CD4-positive, alpha-beta T cell (primary cell): Measurements from ENCODE around the gene NCF4. TPM values are rescaled to one million over a fixed set of nuclear protein-coding genes. Genes with fewer than 3 reads are reported as not detected.

ENCODE experiments used
- ATAC-seq: fragments of 200-7000 bp; cut with Tn5 transposase; one replicate; pipeline ENCODE4 v1.10.0; 2022; ENCODE audit warnings: mild to moderate bottlenecking; ENCODE audit not compliant: poor library complexity
- CTCF ChIA-PET: fragments of 350-600 bp; sonication (Branson Sonifier 250); formaldehyde crosslinking; loops from one replicate; lab custom pipeline; 2021; ENCODE audit warnings: antibody characterized with exemption, inconsistent platforms; lab: Charles Lee
- POLR2A ChIA-PET: fragments of 350-600 bp; sonication (Branson Sonifier 250); formaldehyde crosslinking; loops from one replicate; lab custom pipeline; 2021; ENCODE audit warnings: antibody characterized with exemption, inconsistent platforms; lab: Charles Lee
- DNase-seq, 14 experiments: peaks; one replicate each; pipeline ENCODE4 v3.0.0-alpha.2; 2013 to 2020; ENCODE audit warnings: mixed read lengths in 2 of 14
- H3K27ac ChIP-seq, 2 donors: one replicate each; pipeline versions ENCODE4 v1.5.1 to v1.7.0; 2013; ENCODE audit warnings: low read length in 2 of 2, low read depth in 1 of 2, mild to moderate bottlenecking in 1 of 2
- H3K27me3 ChIP-seq, 2 experiments: 1 replicate in 1 of 2; 2 replicates in 1 of 2; pipeline versions ENCODE4 v1.6.1 to v1.7.0; 2013; ENCODE audit warnings: low read length in 2 of 2, control low read depth in 1 of 2, mild to moderate bottlenecking in 1 of 2, moderate library complexity in 1 of 2; ENCODE audit not compliant: insufficient read depth in 2 of 2, control insufficient read depth in 1 of 2
- H3K36me3 ChIP-seq: one replicate; pipeline ENCODE4 v1.6.1; 2013; ENCODE audit warnings: low read length, control low read depth; ENCODE audit not compliant: insufficient read depth
- H3K4me1 ChIP-seq: one replicate; pipeline ENCODE4 v1.6.1; 2013; ENCODE audit warnings: low read length, control low read depth; ENCODE audit not compliant: insufficient read depth
- H3K4me3 ChIP-seq: one replicate; pipeline ENCODE4 v1.5.1; 2013; ENCODE audit warnings: mild to moderate bottlenecking, low read length, moderate library complexity
- H3K9me3 ChIP-seq, 2 experiments: 1 replicate in 1 of 2; 2 replicates in 1 of 2; pipeline versions ENCODE4 v1.6.1 to v1.7.0; 2013; ENCODE audit warnings: low read length in 2 of 2, mild to moderate bottlenecking in 2 of 2, control low read depth in 1 of 2, moderate library complexity in 1 of 2; ENCODE audit not compliant: control insufficient read depth in 1 of 2, insufficient read depth in 1 of 2
- H3K27ac Mint-ChIP-seq: one replicate; pipeline ENCODE4 v1.8.0; 2020; ENCODE audit warnings: mixed read lengths
- H3K27me3 Mint-ChIP-seq: one replicate; pipeline ENCODE4 v1.8.0; 2021; ENCODE audit warnings: mixed read lengths
- H3K36me3 Mint-ChIP-seq: one replicate; pipeline ENCODE4 v1.8.0; 2021; ENCODE audit warnings: low read depth, mixed read lengths
- H3K4me1 Mint-ChIP-seq: one replicate; pipeline ENCODE4 v1.8.0; 2021; ENCODE audit warnings: low read depth, mixed read lengths
- H3K4me3 Mint-ChIP-seq: one replicate; pipeline ENCODE4 v1.8.0; 2020; ENCODE audit warnings: mild to moderate bottlenecking, mixed read lengths
- H3K9me3 Mint-ChIP-seq: one replicate; pipeline ENCODE4 v1.8.0; 2020; ENCODE audit warnings: mixed read lengths
- CTCF ChIP-seq: fragments of 200-600 bp; IDR thresholded peaks from one replicate; pipeline ENCODE4 v1.8.0; 2022; ENCODE audit warnings: antibody characterized with exemption, mild to moderate bottlenecking
- intact Hi-C, 2 experiments: fragments of 100-400 bp; cut with DNase I in 1 of 2; cut with micrococcal nuclease in 1 of 2; formaldehyde crosslinking; loops; one replicate each; pipeline versions ENCODE4 v1.15.1 to v1.9.0; 2023 to 2025; cut with DNase I, micrococcal nuclease
- total RNA-seq, 174 experiments: library from RNA in 2 of 174; stranded (reverse) in 2 of 174; gene quantifications; one replicate each; pipeline ENCODE4 v1.2.3 and lab custom pipeline; 2021 to 2026

Gene NCF4
- total RNA-seq, 2 experiments from 2014 or later = 7.7 to 8.0 TPM

- ATAC-seq = no peak
- Histone ChIP-seq H3K4me3 (no peak overlapping the region), H3K27ac (no peak overlapping the region), H3K36me3 (no peaks in the 10 kb centered on the region), H3K9me3 (peaks cover 23 to 24% of the 10 kb centered on the region in 2 experiments), H3K27me3 (no peaks in the 10 kb centered on the region), H3K4me1 (peaks cover 13% of the 10 kb centered on the region)
- peaks cover 6% of the 10 kb centered on the region for H3K4me1 Mint-ChIP-seq
- no peak for DNase-seq
- H3K27me3 Mint-ChIP-seq = peaks cover 14% of the 10 kb centered on the region
- intact Hi-C loops = no loop called here
- peaks cover 6% of the 10 kb centered on the region for H3K9me3 Mint-ChIP-seq
- no peak for TF ChIP-seq CTCF
- no peak overlapping the region for H3K4me3 Mint-ChIP-seq
- POLR2A ChIA-PET = interaction anchor here (1.3 kb wide), 1 partner anchor 12 kb away, joined by 3 read pairs; no protein-coding TSS in a partner anchor
- CTCF ChIA-PET = no interaction called here
- no peak overlapping the region for H3K27ac Mint-ChIP-seq
- peaks cover 8% of the 10 kb centered on the region for H3K36me3 Mint-ChIP-seq
These were observed 24.7 kb downstream of the NCF4 start for GRCh38 chr22:36885474-36885873.

- Mint-ChIP-seq H3K36me3 (peaks cover 8% of the 10 kb centered on the region), H3K4me1 (peaks cover 6% of the 10 kb centered on the region), H3K4me3 (no peak overlapping the region), H3K9me3 (peaks cover 6% of the 10 kb centered on the region), H3K27me3 (peaks cover 14% of the 10 kb centered on the region), H3K27ac (no peak overlapping the region)
- ATAC-seq (no peak), DNase-seq (no peak)
- H3K36me3 ChIP-seq = no peaks in the 10 kb centered on the region
- ChIA-PET CTCF (interaction anchor here (0.7 kb wide), 1 partner anchor 77 kb away, joined by 3 read pairs; no protein-coding TSS in a partner anchor), POLR2A (interaction anchor here (0.6 to 1.3 kb wide), 2 partner anchors 12 to 92 kb away, joined by 3 to 4 read pairs; no protein-coding TSS in a partner anchor)
- peaks cover 18 to 19% of the 10 kb centered on the region in 2 experiments for H3K9me3 ChIP-seq
- no peaks in the 10 kb centered on the region for H3K27me3 ChIP-seq
- H3K4me3 ChIP-seq = no peak overlapping the region
- intact Hi-C loops = no loop called here
- H3K4me1 ChIP-seq = peaks cover 13% of the 10 kb centered on the region
- TF ChIP-seq CTCF = no peak
- H3K27ac ChIP-seq = no peak overlapping the region
These were observed 25.2 kb downstream of the NCF4 start for GRCh38 chr22:36886016-36886415.

GRCh38 chr22:36887162-36887561 lies 26.4 kb downstream of the NCF4 start:
- intact Hi-C loops = no loop called here
- DNase-seq (peak in 4 of 14 experiments; percentile 7 to 72 (median 50)), ATAC-seq (peak; percentile 97)
- CTCF ChIA-PET = interaction anchor here (0.8 kb wide), 1 partner anchor 31 kb away, joined by 3 read pairs; no protein-coding TSS in a partner anchor
- Mint-ChIP-seq H3K4me3 (no peak overlapping the region), H3K27ac (peak overlapping the region; percentile 25), H3K27me3 (peaks cover 14% of the 10 kb centered on the region), H3K9me3 (no peaks in the 10 kb centered on the region), H3K36me3 (no peaks in the 10 kb centered on the region), H3K4me1 (peaks cover 6% of the 10 kb centered on the region)
- no peaks in the 10 kb centered on the region for H3K36me3 ChIP-seq
- TF ChIP-seq CTCF = no peak
- H3K27me3 ChIP-seq = no peaks in the 10 kb centered on the region
- H3K9me3 ChIP-seq = peaks cover 9 to 13% of the 10 kb centered on the region in 2 experiments
- H3K27ac ChIP-seq = peak overlapping the region in 1 of 2 donors; percentile 13
- peaks cover 13% of the 10 kb centered on the region for H3K4me1 ChIP-seq
- H3K4me3 ChIP-seq = no peak overlapping the region
- POLR2A ChIA-PET = interaction anchor here (0.8 to 1.7 kb wide), 3 partner anchors 11 to 27 kb away, joined by 3 to 8 read pairs (median 4); partner anchors contain the start of gene NCF4
